ENCODE results near the gene SCAP. TPM values are rescaled to one million over a fixed set of nuclear protein-coding genes. Genes with fewer than 3 reads are reported as not detected.

The SCAP gene
- total RNA-seq, 1 donor: 81.4 TPM

DNA sequence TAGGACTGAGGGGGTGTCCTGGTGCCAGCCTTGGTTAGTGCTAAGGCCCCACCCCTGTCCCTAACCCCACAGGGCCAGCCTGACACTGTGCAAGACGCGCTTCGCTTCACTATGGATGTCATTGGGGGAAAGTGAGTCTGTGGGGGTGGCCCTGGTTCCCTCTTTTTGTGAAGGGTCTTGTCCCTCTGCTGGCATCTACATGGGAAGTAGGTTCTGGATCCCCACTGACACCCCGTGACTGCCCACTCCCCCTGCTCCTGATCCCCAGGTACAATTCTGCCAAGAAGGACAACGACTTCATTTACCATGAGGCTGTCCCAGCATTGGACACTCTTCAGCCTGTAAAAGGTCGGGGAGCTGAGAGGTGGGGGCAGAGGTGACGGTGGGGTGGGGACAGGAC is 68.5 kb downstream of the SCAP start:
- Histone ChIP-seq H4K20me1 (ENCODE audit: insufficient read depth, low read length) (peaks cover 18% of the 10 kb centered on the region), H3K4me3 (ENCODE audit: insufficient read depth, low read length) (no peak overlapping the region), H3K27ac (ENCODE audit: low read depth, low read length) (no peak overlapping the region), H3K79me2 (ENCODE audit: insufficient read depth, low read length) (peaks cover 34% of the 10 kb centered on the region), H3K4me1 (ENCODE audit: insufficient read depth, low read length) (peaks cover 15% of the 10 kb centered on the region), H3K4me2 (ENCODE audit: insufficient read depth, low read length) (no peak overlapping the region), H3K36me3 (ENCODE audit: insufficient read depth, low read length) (peaks cover 32% of the 10 kb centered on the region), H3K27me3 (ENCODE audit: insufficient read depth, low read length) (no peaks in the 10 kb centered on the region), H3K9me3 (ENCODE audit: low read depth, low read length) (no peaks in the 10 kb centered on the region), H2AFZ (ENCODE audit: low read length) (no peak overlapping the region)
- peak; percentile 68 for DNase-seq (ENCODE audit: insufficient read length, low spot score, missing footprints)
- no peak for TF ChIP-seq CTCF (IDR thresholded peaks at IDR 0.05; ENCODE audit: extremely low read depth, low read depth, low read length)

GRCh38 chr3:47406762-47407149 is 69.0 kb downstream of the SCAP start:
- H4K20me1 ChIP-seq (ENCODE audit: insufficient read depth, low read length): peaks cover 16% of the 10 kb centered on the region
- H3K79me2 ChIP-seq (ENCODE audit: insufficient read depth, low read length): peaks cover 36% of the 10 kb centered on the region
- no peak for TF ChIP-seq CTCF (IDR thresholded peaks at IDR 0.05; ENCODE audit: extremely low read depth, low read depth, low read length)
- H3K4me1 ChIP-seq (ENCODE audit: insufficient read depth, low read length): peaks cover 15% of the 10 kb centered on the region
- peaks cover 28% of the 10 kb centered on the region for H3K36me3 ChIP-seq (ENCODE audit: insufficient read depth, low read length)
- DNase-seq (ENCODE audit: insufficient read length, low spot score, missing footprints): no peak
- no peak overlapping the region for H3K4me3 ChIP-seq (ENCODE audit: insufficient read depth, low read length)
- no peak overlapping the region for H3K27ac ChIP-seq (ENCODE audit: low read depth, low read length)
- no peak overlapping the region for H3K4me2 ChIP-seq (ENCODE audit: insufficient read depth, low read length)
- no peaks in the 10 kb centered on the region for H3K27me3 ChIP-seq (ENCODE audit: insufficient read depth, low read length)
- no peak overlapping the region for H2AFZ ChIP-seq (ENCODE audit: low read length)
- H3K9me3 ChIP-seq (ENCODE audit: low read depth, low read length): no peaks in the 10 kb centered on the region

GRCh38 chr3:47405820-47406761 is 69.7 kb downstream of the SCAP start:
- DNase-seq (ENCODE audit: insufficient read length, low spot score, missing footprints): no peak
- no peak for TF ChIP-seq CTCF (IDR thresholded peaks at IDR 0.05; ENCODE audit: extremely low read depth, low read depth, low read length)
- Histone ChIP-seq H3K27ac (ENCODE audit: low read depth, low read length) (no peak overlapping the region), H3K4me1 (ENCODE audit: insufficient read depth, low read length) (peaks cover 15% of the 10 kb centered on the region), H3K36me3 (ENCODE audit: insufficient read depth, low read length) (peaks cover 21% of the 10 kb centered on the region), H4K20me1 (ENCODE audit: insufficient read depth, low read length) (peaks cover 19% of the 10 kb centered on the region), H3K9me3 (ENCODE audit: low read depth, low read length) (no peaks in the 10 kb centered on the region), H2AFZ (ENCODE audit: low read length) (no peak overlapping the region), H3K4me3 (ENCODE audit: insufficient read depth, low read length) (no peak overlapping the region), H3K79me2 (ENCODE audit: insufficient read depth, low read length) (peaks cover 42% of the 10 kb centered on the region), H3K27me3 (ENCODE audit: insufficient read depth, low read length) (no peaks in the 10 kb centered on the region), H3K4me2 (ENCODE audit: insufficient read depth, low read length) (no peak overlapping the region)
